ENCODE results near the gene NECTIN4.
"Not testable (repeated sequence)": the region's sequence is repeated elsewhere in the genome, so short reads cannot be mapped to it uniquely, and the experiment has no call there.

Gene NECTIN4

GRCh38 chr1:161082996-161083747 is 6.2 kb downstream of the NECTIN4 start:
- no peak for DNase-seq (ENCODE audit: low read depth, low spot score)

- DNase-seq (ENCODE audit: low read depth, low spot score) = no peak
These were observed 6.9 kb downstream of the NECTIN4 start for GRCh38 chr1:161082483-161082882.

GRCh38 chr1:161081519-161081918 is 7.8 kb downstream of the NECTIN4 start:
- no peak for DNase-seq (ENCODE audit: low read depth, low spot score)

GRCh38 chr1:161080441-161081405 is 8.6 kb downstream of the NECTIN4 start:
- no peak for DNase-seq (ENCODE audit: low read depth, low spot score)

- DNase-seq (ENCODE audit: low read depth, low spot score) = no peak
These were observed 9.8 kb downstream of the NECTIN4 start for GRCh38 chr1:161079436-161080110.

- no peak for DNase-seq (ENCODE audit: low read depth, low spot score)
These were observed 11.9 kb downstream of the NECTIN4 start for GRCh38 chr1:161077426-161077825.

- no peak for DNase-seq (ENCODE audit: low read depth, low spot score)
These were observed 12.9 kb downstream of the NECTIN4 start for GRCh38 chr1:161076410-161076809.

GRCh38 chr1:161074676-161075368 is 14.5 kb downstream of the NECTIN4 start:
- DNase-seq (ENCODE audit: low read depth, low spot score) = no peak

GRCh38 chr1:161073474-161074121 is 15.8 kb downstream of the NECTIN4 start:
- no peak for DNase-seq (ENCODE audit: low read depth, low spot score)

- no peak for DNase-seq (ENCODE audit: low read depth, low spot score)
These were observed 16.5 kb downstream of the NECTIN4 start for GRCh38 chr1:161072751-161073449.

GRCh38 chr1:161071886-161072371 is 17.4 kb downstream of the NECTIN4 start:
- DNase-seq (ENCODE audit: low read depth, low spot score) = no peak

GRCh38 chr1:161070761-161071160 is 18.6 kb downstream of the NECTIN4 start:
- DNase-seq (ENCODE audit: low read depth, low spot score) = no peak

GRCh38 chr1:161069731-161070270 is 19.6 kb downstream of the NECTIN4 start, which contains the start of gene ARHGAP30:
ARHGAP30 (minus strand) TSS chr1:161069891; CDS start chr1:161069624, 267 bp downstream.
- peak; percentile 45 for DNase-seq (ENCODE audit: low read depth, low spot score)

- no peak for DNase-seq (ENCODE audit: low read depth, low spot score)
These were observed 20.1 kb downstream of the NECTIN4 start for GRCh38 chr1:161069241-161069640.

GRCh38 chr1:161068306-161069234 is 20.8 kb downstream of the NECTIN4 start:
- DNase-seq (ENCODE audit: low read depth, low spot score) = peak; percentile 37

- DNase-seq (ENCODE audit: low read depth, low spot score) = no peak
These were observed 22.7 kb downstream of the NECTIN4 start for GRCh38 chr1:161066694-161067093.

- not testable (repeated sequence) for DNase-seq (ENCODE audit: low read depth, low spot score)
These were observed 23.7 kb downstream of the NECTIN4 start for GRCh38 chr1:161065681-161066080.

- not testable (repeated sequence) for DNase-seq (ENCODE audit: low read depth, low spot score)
These were observed 25.4 kb downstream of the NECTIN4 start for GRCh38 chr1:161063936-161064335.
